ENCODE data around the gene ACTN3.
"Not testable (repeated sequence)": the region's sequence is repeated elsewhere in the genome, so short reads cannot be mapped to it uniquely, and the experiment has no call there.

Gene ACTN3

GRCh38 chr11:66567787-66568123 lies 21.1 kb downstream of the ACTN3 start:
- no peak for DNase-seq

GRCh38 chr11:66568124-66568916 lies 21.6 kb downstream of the ACTN3 start, which contains the start of gene CTSF:
Gene CTSF, minus strand, starts transcription at chr11:66568606. Its CDS starts 120 bp downstream, at chr11:66568486.
- DNase-seq = peak; percentile 75 to 79

GRCh38 chr11:66569076-66569475 lies 22.4 kb downstream of the ACTN3 start:
- DNase-seq = no peak

DNA sequence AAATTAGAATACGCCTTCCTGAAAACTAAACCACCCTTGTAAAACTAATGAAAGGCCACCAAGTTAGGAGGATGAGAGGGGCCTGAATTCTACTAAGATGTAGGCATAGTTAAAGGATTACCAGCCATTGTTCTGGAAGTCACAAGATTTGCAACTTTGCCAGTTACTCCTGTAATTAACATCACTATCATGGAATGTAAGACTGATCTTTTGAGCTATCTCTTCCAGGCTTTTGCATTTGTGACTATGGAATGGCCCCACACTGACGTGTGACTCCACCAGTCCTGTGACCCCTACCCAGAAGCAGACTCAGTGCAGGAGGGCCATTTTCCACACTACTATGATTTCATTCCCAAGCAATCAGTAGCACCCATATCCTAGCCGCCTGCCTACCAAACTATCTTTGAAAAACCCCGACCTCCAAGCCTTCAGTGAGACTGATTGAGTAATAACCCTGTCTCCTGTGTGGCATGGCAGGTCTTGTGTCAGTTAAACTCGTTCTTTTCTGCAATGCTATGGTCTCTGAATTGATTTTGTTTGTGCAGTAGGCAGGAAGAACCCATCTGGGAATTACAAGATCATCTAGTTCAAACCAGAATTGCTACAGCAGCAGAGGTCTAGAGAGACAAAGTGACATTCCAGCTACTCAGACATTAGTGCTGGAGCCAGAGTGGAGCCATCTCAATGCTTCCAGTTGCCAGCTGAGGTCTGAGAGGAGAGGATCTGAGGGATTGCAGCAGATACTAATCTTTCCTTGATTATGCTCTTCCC lies 23.6 kb downstream of the ACTN3 start:
- DNase-seq = no peak

GRCh38 chr11:66570850-66571180 lies 24.1 kb downstream of the ACTN3 start:
- DNase-seq = no peak

GRCh38 chr11:66579017-66579606 lies 32.4 kb downstream of the ACTN3 start:
- DNase-seq = peak; percentile 90 to 93

DNA sequence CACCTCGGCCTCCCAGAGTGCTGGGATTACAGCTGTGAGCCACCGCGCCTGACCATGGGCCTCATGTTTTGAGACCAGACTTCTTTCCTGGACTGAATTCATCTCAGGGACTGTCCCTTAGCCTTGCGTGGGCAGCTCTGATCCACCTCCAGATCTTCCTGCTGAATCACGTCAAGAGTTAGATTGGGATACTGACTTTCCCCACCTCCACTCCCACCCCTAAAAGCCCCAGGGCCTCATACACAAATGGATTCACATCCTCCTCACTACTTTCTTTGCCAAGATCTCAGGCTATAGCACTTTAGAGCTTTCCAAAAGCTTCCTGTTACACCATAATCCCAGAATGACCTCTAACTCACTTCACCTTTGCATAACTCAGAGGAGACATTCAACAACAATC lies 34.1 kb downstream of the ACTN3 start:
- peak in 1 of 2 experiments; percentile 39 for DNase-seq

- no peak for DNase-seq
These were observed 34.6 kb downstream of the ACTN3 start for GRCh38 chr11:66581261-66581660.

GRCh38 chr11:66582565-66583147 lies 36.0 kb downstream of the ACTN3 start:
- not testable (repeated sequence) for DNase-seq

DNA sequence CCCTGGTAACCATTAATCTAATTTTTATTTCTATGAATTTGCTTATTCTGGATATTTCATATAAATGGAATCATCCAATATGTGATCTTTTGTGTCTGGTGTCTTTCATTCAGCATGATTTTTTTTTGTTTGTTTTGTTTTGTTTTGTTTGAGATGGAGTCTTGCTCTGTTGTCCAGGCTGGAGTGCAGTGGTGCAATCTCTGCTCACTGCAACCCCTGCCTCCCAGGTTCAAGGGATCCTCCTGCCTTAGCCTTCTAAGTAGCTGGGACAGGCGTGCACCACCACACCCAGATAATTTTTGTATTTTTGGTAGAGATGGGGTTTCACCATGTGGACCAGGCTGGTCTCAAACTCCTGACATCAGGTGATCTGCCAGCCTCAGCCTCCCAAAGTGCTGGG lies 38.7 kb downstream of the ACTN3 start:
- DNase-seq = not testable (repeated sequence)

DNA sequence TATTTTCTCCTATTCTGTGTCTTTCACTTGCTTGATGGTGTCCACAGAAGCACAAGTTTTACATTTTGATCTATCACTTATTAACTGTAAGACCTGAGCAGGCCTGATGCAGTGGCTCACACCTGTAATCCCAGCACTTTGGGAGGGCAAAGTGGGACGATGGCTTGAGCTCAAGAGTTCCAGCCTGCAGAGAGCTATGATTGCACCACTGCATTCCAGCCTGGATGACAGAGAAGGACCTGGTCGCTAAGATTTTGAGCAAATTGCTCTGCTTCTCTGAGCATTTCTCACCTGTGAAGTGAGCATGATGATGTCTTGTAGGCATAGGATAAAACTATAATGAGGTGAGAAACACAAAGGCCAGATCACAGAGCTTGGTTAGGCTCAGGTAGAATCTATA lies 39.4 kb downstream of the ACTN3 start:
- no peak for DNase-seq

GRCh38 chr11:66589315-66589714 lies 42.6 kb downstream of the ACTN3 start:
- DNase-seq = not testable (repeated sequence)

DNA sequence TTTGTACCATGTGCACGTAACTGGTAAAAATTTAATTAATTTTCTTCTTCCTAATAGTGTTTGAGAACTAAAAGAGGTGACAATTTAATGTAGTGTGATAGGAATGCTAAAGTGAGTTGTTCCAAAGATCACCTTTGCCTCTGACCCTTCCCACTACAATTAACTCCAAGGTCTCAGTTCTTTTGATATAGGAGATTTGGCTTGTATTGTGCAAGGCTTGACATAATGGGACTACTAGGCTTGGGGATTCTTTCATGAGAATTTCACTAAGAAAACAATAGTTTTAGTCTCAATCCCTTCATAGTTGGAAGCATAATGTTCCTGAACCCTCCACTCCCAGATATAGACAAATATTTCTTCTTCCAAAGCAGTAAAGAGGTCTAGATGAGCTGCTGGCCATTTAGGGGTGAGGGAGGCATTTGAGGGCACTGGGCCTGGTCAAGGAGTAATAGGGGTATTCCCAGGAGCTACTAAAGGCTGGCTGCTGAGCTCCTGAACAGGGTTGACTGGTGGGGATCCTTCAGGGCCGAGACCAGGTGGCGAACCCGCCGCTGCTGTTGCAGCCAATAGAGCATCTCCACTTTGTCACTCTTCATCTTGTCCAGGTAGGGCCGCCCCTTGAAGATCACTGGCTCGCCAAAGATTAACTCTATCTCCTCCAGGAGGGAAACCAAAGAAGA lies 43.4 kb downstream of the ACTN3 start:
- no peak for DNase-seq

DNA sequence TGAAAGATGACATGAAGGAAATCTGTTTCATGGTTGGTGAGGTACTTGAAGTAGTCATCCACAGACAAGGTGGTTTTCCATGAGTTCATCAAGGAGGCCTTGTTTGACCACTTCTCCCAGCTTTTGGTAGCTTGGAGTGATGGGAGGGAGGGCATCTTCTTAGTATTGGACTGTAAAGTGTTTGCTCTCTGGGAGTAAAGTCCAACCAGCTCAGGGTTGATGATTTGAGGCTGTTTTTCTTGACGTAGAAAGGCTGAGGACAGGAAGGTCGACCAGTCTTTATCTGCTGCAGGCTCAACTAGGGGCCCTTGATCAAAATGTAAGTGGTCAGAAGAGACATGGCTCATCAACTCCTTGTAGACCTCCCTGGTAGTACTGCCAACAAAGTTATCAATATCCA lies 44.5 kb downstream of the ACTN3 start:
- DNase-seq = no peak

GRCh38 chr11:66592457-66593302 lies 46.0 kb downstream of the ACTN3 start, which contains the start of the genes CCDC87 and CCS:
Gene CCDC87, minus strand, starts transcription at chr11:66593063. Its CDS starts 48 bp downstream, at chr11:66593015.
Gene CCS, plus strand, starts transcription at chr11:66593185. Its CDS starts 77 bp downstream, at chr11:66593262.
- peak; percentile 99 for DNase-seq

- DNase-seq = no peak
These were observed 46.6 kb downstream of the ACTN3 start for GRCh38 chr11:66593303-66593635.

- no peak for DNase-seq
These were observed 46.9 kb downstream of the ACTN3 start for GRCh38 chr11:66593650-66594049.

DNA sequence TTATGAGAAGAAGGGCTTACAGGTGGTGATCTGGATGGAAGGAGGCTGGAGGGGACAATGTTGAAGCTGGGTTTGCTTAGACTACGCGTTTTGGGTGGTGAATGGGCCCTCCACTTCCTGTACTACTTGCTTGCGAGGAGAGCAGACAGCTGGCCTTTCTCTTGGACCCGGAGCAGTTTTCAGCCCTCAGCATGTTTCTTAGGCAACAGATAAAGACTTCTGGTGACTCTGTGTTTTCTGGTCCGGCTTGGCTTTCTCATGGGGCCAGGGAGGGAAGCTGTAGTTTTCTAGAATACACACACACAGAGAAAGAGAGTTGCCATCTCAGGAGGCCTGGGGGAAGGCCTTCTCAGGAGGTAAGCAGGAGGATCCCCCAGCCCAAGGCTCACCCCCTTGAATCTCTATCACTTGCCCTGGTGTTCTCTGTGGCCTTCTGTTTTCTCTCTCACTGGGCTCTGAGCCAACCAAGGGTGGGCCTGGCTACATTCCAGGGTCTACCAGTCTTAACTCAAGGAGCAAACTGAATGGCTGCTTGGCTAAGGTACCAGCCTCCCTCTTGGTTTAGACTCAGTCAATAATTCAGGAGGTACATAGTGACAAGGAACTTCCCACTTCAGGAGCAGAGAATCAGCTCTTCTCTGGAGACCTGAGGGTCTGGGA lies 48.7 kb downstream of the ACTN3 start:
- DNase-seq = no peak

- no peak for DNase-seq
These were observed 52.3 kb downstream of the ACTN3 start for GRCh38 chr11:66598993-66599392.

DNA sequence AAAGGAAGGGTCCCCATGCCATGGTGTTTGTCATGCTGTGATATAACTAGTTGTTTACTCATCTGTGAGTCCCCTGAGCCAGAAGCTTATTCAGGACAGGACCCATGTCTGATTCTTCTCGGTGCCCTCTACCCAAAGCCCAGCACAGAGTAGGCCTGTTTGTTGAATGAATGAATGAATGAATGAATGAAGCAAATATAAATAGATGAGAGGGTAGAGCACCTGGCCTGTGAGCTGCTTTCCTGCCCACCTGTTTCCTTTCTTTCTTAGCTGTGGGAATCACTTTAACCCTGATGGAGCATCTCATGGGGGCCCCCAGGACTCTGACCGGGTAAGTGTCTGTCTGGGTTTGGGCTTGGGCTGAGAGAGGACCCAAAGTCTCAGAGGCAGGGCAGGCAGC lies 53.5 kb downstream of the ACTN3 start:
- no peak for DNase-seq

- DNase-seq = no peak
These were observed 54.0 kb downstream of the ACTN3 start for GRCh38 chr11:66600631-66601233.

Data from activated CD4-positive, alpha-beta T cell treated with anti-CD3 and anti-CD28 coated beads, Interleukin-2, amount 50 U/mL, for 48 hours (primary cell).